Measurements from ENCODE around the gene SOWAHA.

DNA sequence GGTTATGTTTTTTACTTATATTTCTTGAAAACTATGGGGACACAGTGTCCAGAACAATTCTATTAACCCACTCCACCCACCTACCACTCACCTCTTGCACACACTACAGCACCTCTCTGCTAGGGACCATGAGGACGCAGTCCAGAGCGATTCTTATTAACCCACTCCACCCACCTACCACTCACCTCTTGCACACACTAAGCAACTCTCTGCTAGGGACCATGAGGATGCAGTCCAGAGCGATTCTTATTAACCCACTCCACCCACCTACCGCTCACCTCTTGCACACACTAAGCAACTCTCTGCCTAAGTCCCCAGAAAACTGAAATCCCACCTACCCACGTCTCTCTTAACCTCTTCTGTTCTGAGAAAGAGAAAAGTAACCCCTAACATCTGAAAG, 19.5 kb downstream of the SOWAHA start:
- TF ChIP-seq, protein P1, sequence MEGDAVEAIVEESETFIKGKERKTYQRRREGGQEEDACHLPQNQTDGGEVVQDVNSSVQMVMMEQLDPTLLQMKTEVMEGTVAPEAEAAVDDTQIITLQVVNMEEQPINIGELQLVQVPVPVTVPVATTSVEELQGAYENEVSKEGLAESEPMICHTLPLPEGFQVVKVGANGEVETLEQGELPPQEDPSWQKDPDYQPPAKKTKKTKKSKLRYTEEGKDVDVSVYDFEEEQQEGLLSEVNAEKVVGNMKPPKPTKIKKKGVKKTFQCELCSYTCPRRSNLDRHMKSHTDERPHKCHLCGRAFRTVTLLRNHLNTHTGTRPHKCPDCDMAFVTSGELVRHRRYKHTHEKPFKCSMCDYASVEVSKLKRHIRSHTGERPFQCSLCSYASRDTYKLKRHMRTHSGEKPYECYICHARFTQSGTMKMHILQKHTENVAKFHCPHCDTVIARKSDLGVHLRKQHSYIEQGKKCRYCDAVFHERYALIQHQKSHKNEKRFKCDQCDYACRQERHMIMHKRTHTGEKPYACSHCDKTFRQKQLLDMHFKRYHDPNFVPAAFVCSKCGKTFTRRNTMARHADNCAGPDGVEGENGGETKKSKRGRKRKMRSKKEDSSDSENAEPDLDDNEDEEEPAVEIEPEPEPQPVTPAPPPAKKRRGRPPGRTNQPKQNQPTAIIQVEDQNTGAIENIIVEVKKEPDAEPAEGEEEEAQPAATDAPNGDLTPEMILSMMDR (IDR thresholded peaks at IDR 0.05) = no peak
- TF ChIP-seq RAD21 (conservative IDR thresholded peaks at IDR 0.05 in 1 of 2, IDR thresholded peaks at IDR 0.05 in 1 of 2) (no peak), SMC3 (IDR thresholded peaks at IDR 0.05) (no peak), BHLHE40 (IDR thresholded peaks at IDR 0.05; ENCODE audit: low read depth, low read length) (no peak), JUN (IDR thresholded peaks at IDR 0.05) (no peak), POLR2A (IDR thresholded peaks at IDR 0.05; ENCODE audit: low read length) (no peak), NFE2L2 (conservative IDR thresholded peaks at IDR 0.05; ENCODE audit: low read length) (no peak), ZC3H11A (IDR thresholded peaks at IDR 0.05) (no peak), ZFP36 (IDR thresholded peaks at IDR 0.05; ENCODE audit: borderline replicate concordance, partially characterized antibody) (no peak), HOXB5 (CRISPR knock-in tag; IDR thresholded peaks at IDR 0.05) (no peak), RCOR1 (IDR thresholded peaks at IDR 0.05; ENCODE audit: low read depth, low read length) (no peak)
- TF ChIP-seq, protein P2, sequence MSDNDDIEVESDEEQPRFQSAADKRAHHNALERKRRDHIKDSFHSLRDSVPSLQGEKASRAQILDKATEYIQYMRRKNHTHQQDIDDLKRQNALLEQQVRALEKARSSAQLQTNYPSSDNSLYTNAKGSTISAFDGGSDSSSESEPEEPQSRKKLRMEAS (IDR thresholded peaks at IDR 0.05) = no peak
- TF ChIP-seq, protein P3, sequence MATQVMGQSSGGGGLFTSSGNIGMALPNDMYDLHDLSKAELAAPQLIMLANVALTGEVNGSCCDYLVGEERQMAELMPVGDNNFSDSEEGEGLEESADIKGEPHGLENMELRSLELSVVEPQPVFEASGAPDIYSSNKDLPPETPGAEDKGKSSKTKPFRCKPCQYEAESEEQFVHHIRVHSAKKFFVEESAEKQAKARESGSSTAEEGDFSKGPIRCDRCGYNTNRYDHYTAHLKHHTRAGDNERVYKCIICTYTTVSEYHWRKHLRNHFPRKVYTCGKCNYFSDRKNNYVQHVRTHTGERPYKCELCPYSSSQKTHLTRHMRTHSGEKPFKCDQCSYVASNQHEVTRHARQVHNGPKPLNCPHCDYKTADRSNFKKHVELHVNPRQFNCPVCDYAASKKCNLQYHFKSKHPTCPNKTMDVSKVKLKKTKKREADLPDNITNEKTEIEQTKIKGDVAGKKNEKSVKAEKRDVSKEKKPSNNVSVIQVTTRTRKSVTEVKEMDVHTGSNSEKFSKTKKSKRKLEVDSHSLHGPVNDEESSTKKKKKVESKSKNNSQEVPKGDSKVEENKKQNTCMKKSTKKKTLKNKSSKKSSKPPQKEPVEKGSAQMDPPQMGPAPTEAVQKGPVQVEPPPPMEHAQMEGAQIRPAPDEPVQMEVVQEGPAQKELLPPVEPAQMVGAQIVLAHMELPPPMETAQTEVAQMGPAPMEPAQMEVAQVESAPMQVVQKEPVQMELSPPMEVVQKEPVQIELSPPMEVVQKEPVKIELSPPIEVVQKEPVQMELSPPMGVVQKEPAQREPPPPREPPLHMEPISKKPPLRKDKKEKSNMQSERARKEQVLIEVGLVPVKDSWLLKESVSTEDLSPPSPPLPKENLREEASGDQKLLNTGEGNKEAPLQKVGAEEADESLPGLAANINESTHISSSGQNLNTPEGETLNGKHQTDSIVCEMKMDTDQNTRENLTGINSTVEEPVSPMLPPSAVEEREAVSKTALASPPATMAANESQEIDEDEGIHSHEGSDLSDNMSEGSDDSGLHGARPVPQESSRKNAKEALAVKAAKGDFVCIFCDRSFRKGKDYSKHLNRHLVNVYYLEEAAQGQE (IDR thresholded peaks at IDR 0.05) = no peak
